ENCODE results near the gene BCORL1. TPM values are rescaled to one million over a fixed set of nuclear protein-coding genes. Genes with fewer than 3 reads are reported as not detected.

BCORL1 gene
- total and polyA plus RNA-seq, 2 experiments from 2014 or later: 3.4 to 9.2 TPM

DNA sequence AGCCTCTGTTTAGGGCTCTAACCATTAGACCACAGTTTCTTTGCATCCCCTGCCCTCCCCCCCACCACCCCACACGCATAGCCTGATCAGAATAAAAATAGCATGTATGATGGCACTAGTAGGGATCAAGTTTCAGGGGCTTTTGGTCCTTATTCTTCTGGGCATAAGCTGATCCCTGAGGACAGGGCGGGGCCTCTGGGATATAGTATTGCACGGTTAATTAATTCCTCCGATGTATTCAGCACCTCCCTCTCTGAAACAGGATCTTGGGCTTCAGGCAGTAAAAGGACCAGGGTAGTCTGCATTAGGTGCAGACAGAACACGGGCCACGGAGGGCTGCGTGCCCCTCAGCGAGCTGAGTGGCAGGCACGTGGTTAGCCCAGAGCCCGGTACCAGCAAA is 70.8 kb downstream of the BCORL1 start:
- Histone ChIP-seq H2AFZ (no peak overlapping the region), H3K79me2 (no peaks in the 10 kb centered on the region), H3K4me1 (ENCODE audit: insufficient read depth) (no peaks in the 10 kb centered on the region), H3K9me3 (ENCODE audit: low read depth) (no peaks in the 10 kb centered on the region), H4K20me1 (ENCODE audit: insufficient read depth, poor library complexity, severe bottlenecking) (no peaks in the 10 kb centered on the region), H3K4me3 (no peak overlapping the region), H3K4me2 (no peak overlapping the region), H3K27me3 (no peaks in the 10 kb centered on the region), H3K27ac (no peak overlapping the region), H3K9me2 (replicated peaks; ENCODE audit: insufficient read depth) (no peaks in the 10 kb centered on the region), H3K36me3 (replicated peaks; ENCODE audit: insufficient read depth, low read depth) (no peaks in the 10 kb centered on the region)
- WGBS (ENCODE audit: low lambda C conversion rate, missing lambda C conversion rate): 84% methylated on average over 10 of the region's 10 CpGs
- TF ChIP-seq EZH2 (IDR thresholded peaks at IDR 0.05; ENCODE audit: borderline replicate concordance): no peak
- TF ChIP-seq, protein P1, sequence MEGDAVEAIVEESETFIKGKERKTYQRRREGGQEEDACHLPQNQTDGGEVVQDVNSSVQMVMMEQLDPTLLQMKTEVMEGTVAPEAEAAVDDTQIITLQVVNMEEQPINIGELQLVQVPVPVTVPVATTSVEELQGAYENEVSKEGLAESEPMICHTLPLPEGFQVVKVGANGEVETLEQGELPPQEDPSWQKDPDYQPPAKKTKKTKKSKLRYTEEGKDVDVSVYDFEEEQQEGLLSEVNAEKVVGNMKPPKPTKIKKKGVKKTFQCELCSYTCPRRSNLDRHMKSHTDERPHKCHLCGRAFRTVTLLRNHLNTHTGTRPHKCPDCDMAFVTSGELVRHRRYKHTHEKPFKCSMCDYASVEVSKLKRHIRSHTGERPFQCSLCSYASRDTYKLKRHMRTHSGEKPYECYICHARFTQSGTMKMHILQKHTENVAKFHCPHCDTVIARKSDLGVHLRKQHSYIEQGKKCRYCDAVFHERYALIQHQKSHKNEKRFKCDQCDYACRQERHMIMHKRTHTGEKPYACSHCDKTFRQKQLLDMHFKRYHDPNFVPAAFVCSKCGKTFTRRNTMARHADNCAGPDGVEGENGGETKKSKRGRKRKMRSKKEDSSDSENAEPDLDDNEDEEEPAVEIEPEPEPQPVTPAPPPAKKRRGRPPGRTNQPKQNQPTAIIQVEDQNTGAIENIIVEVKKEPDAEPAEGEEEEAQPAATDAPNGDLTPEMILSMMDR (IDR thresholded peaks at IDR 0.05; ENCODE audit: poor library complexity): no peak
- TF ChIP-seq EZH2phosphoT487 (IDR thresholded peaks at IDR 0.05; ENCODE audit: low read depth, severe bottlenecking, unreplicated experiment): no peak
- no peak for DNase-seq (ENCODE audit: low spot score)

GRCh38 chrX:130055103-130055502 is 72.7 kb downstream of the BCORL1 start:
- DNase-seq (ENCODE audit: low spot score): no peak
- H3K36me3 ChIP-seq (replicated peaks; ENCODE audit: insufficient read depth, low read depth): no peaks in the 10 kb centered on the region
- no peak overlapping the region for H3K27ac ChIP-seq

DNA sequence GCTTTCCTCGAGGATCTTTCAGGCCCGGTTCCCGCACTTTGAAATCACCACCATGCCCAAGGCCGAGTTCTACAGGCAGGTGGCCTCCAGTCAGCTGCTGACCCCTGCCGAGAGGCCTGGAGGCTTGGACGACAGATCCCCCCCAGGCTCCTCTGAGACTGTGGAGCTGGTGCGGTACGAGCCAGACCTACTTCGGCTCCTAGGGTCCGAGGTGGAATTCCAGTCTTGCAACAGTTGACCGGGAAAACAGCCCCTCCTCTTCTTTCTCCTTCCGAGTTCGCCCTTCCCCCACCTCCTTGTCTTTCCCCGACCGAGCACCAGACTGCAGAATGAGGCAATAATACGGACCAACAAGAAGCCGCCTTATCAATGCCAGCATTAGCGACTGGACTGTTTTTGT is 73.5 kb downstream of the BCORL1 start:
- Histone ChIP-seq H3K27ac (no peak overlapping the region), H3K4me3 (no peak overlapping the region), H3K36me3 (replicated peaks; ENCODE audit: insufficient read depth, low read depth) (no peaks in the 10 kb centered on the region), H3K4me2 (no peak overlapping the region), H3K27me3 (no peaks in the 10 kb centered on the region), H3K4me1 (ENCODE audit: insufficient read depth) (peaks cover 4% of the 10 kb centered on the region), H4K20me1 (ENCODE audit: insufficient read depth, poor library complexity, severe bottlenecking) (no peaks in the 10 kb centered on the region), H3K9me2 (replicated peaks; ENCODE audit: insufficient read depth) (no peaks in the 10 kb centered on the region), H2AFZ (no peak overlapping the region), H3K9me3 (ENCODE audit: low read depth) (no peaks in the 10 kb centered on the region), H3K79me2 (no peaks in the 10 kb centered on the region)
- DNase-seq (ENCODE audit: low spot score): no peak
- 75% methylated on average over 18 of the region's 18 CpGs for WGBS (ENCODE audit: low lambda C conversion rate, missing lambda C conversion rate)
- TF ChIP-seq, protein P1 (IDR thresholded peaks at IDR 0.05; ENCODE audit: poor library complexity): no peak
- TF ChIP-seq EZH2 (IDR thresholded peaks at IDR 0.05; ENCODE audit: borderline replicate concordance): no peak
- TF ChIP-seq EZH2phosphoT487 (IDR thresholded peaks at IDR 0.05; ENCODE audit: low read depth, severe bottlenecking, unreplicated experiment): no peak

More at GRCh38 chrX:130055103-130055502, 72.7 kb downstream of the BCORL1 start:
- Histone ChIP-seq H3K9me2 (replicated peaks; ENCODE audit: insufficient read depth) (no peaks in the 10 kb centered on the region), H3K4me3 (no peak overlapping the region), H3K79me2 (no peaks in the 10 kb centered on the region), H3K4me2 (no peak overlapping the region), H4K20me1 (ENCODE audit: insufficient read depth, poor library complexity, severe bottlenecking) (no peaks in the 10 kb centered on the region), H2AFZ (no peak overlapping the region), H3K9me3 (ENCODE audit: low read depth) (no peaks in the 10 kb centered on the region), H3K27me3 (no peaks in the 10 kb centered on the region), H3K4me1 (ENCODE audit: insufficient read depth) (peaks cover 4% of the 10 kb centered on the region)
- WGBS (ENCODE audit: low lambda C conversion rate, missing lambda C conversion rate): 67% methylated on average over 11 of the region's 11 CpGs
- TF ChIP-seq, protein P1 (IDR thresholded peaks at IDR 0.05; ENCODE audit: poor library complexity): no peak
- TF ChIP-seq EZH2 (IDR thresholded peaks at IDR 0.05; ENCODE audit: borderline replicate concordance): no peak
- no peak for TF ChIP-seq EZH2phosphoT487 (IDR thresholded peaks at IDR 0.05; ENCODE audit: low read depth, severe bottlenecking, unreplicated experiment)

DNA sequence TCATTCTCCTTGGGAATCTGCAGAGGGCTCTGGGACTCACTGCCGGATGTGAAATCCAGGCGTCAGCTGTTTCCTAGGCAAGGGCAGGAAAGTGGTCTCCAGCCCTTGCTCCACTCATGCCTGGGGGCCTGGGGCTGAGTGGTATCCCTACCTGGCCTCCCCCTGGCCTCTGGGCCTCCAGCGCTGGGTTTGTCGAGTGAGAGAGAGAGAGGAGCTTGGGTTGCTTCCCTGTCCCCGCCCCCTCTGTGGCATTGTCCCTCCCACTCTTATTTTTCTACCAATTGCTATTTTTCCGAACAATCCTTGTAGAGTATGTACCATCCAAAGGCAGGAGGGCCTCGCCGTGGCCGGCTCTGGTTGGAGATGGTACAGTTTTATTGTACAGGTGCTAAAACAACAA is 74.8 kb downstream of the BCORL1 start:
- H3K4me3 ChIP-seq: no peak overlapping the region
- no peak overlapping the region for H3K27ac ChIP-seq
- DNase-seq (ENCODE audit: low spot score): no peak
- 81% methylated on average over 9 of the region's 9 CpGs for WGBS (ENCODE audit: low lambda C conversion rate, missing lambda C conversion rate)
- no peaks in the 10 kb centered on the region for H3K9me3 ChIP-seq (ENCODE audit: low read depth)
- peaks cover 4% of the 10 kb centered on the region for H3K4me1 ChIP-seq (ENCODE audit: insufficient read depth)
- TF ChIP-seq, protein P1 (IDR thresholded peaks at IDR 0.05; ENCODE audit: poor library complexity): no peak
- TF ChIP-seq EZH2 (IDR thresholded peaks at IDR 0.05; ENCODE audit: borderline replicate concordance): no peak
- no peak for TF ChIP-seq EZH2phosphoT487 (IDR thresholded peaks at IDR 0.05; ENCODE audit: low read depth, severe bottlenecking, unreplicated experiment)
- H3K36me3 ChIP-seq (replicated peaks; ENCODE audit: insufficient read depth, low read depth): no peaks in the 10 kb centered on the region
- no peak overlapping the region for H3K4me2 ChIP-seq
- H3K27me3 ChIP-seq: no peaks in the 10 kb centered on the region
- no peaks in the 10 kb centered on the region for H3K9me2 ChIP-seq (replicated peaks; ENCODE audit: insufficient read depth)
- H4K20me1 ChIP-seq (ENCODE audit: insufficient read depth, poor library complexity, severe bottlenecking): no peaks in the 10 kb centered on the region
- H2AFZ ChIP-seq: no peak overlapping the region
- no peaks in the 10 kb centered on the region for H3K79me2 ChIP-seq

Measured in hepatocyte (in vitro differentiated cells).